Measurements from ENCODE around the gene POM121L2. TPM values are rescaled to one million over a fixed set of nuclear protein-coding genes. Genes with fewer than 3 reads are reported as not detected.

POM121L2 gene
- total and polyA plus RNA-seq, 9 of the 15 experiments (the other 6 are each of a cell fraction or from before 2014, with no cell fraction given): 0.23 to 0.45 TPM; not detected in 7

DNA sequence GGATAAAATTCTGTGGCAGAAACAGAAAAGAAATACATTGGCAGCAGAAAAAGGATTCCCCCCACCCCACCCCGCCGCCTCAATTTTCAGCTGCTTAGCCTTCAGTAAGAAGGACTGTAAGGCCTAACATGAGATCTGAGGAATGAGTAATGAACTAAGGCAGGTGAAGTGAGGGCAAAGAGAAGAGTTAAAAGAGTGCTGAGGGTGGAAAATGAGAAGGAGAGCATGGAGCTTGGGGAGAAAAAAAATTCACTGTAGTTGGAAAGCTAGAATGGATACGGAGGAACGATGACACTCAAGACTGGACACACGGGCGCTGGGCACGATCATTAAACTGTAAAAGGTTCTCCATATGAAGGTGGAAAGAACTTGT lies 14.6 kb downstream of the POM121L2 start (continued):
- TF ChIP-seq ZNF398 (CRISPR knock-in tag; IDR thresholded peaks at IDR 0.05) (no peak), WHSC1 (IDR thresholded peaks at IDR 0.05; ENCODE audit: low read length) (no peak), MLLT1 (IDR thresholded peaks at IDR 0.05) (peak; percentile 46 to 83; a peak in 3 of 4 replicates), NFRKB (IDR thresholded peaks at IDR 0.05; ENCODE audit: low read depth) (no peak), CBFA2T2 (conservative IDR thresholded peaks at IDR 0.05) (no peak), RAD21 (CRISPR knock-in tag; conservative IDR thresholded peaks at IDR 0.05 in 1 of 2, IDR thresholded peaks at IDR 0.05 in 1 of 2) (no peak), BHLHE40 (IDR thresholded peaks at IDR 0.05; ENCODE audit: low read length) (no peak), RBBP5 (IDR thresholded peaks at IDR 0.05; ENCODE audit: borderline replicate concordance, insufficient read depth, low read length, poor library complexity, severe bottlenecking) (peak; percentile 33), ZC3H4 (CRISPR knock-in tag; IDR thresholded peaks at IDR 0.05; ENCODE audit: borderline replicate concordance) (no peak), ETS1 (conservative IDR thresholded peaks at IDR 0.05; ENCODE audit: control insufficient read depth, low read depth, low read length) (no peak), RUNX1 (IDR thresholded peaks at IDR 0.05; ENCODE audit: low read depth) (no peak), ZNF140 (CRISPR knock-in tag; IDR thresholded peaks at IDR 0.05) (no peak), ASH1L (IDR thresholded peaks at IDR 0.05; ENCODE audit: borderline replicate concordance, low read depth, partially characterized antibody) (peak; percentile 14), HLTF (IDR thresholded peaks at IDR 0.05) (0 out of 2 replicates have a peak, but pooled peaks have one; percentile 18), ILF3 (IDR thresholded peaks at IDR 0.05; ENCODE audit: borderline replicate concordance) (no peak), DACH1 (IDR thresholded peaks at IDR 0.05; ENCODE audit: partially characterized antibody) (no peak), JUNB (CRISPR knock-in tag; conservative IDR thresholded peaks at IDR 0.05) (no peak), RFX1 (IDR thresholded peaks at IDR 0.05) (no peak), NCOA1 (IDR thresholded peaks at IDR 0.05; ENCODE audit: low read depth) (no peak), MAFG (tag; conservative IDR thresholded peaks at IDR 0.05) (no peak)
- TF ChIP-seq, protein P1, sequence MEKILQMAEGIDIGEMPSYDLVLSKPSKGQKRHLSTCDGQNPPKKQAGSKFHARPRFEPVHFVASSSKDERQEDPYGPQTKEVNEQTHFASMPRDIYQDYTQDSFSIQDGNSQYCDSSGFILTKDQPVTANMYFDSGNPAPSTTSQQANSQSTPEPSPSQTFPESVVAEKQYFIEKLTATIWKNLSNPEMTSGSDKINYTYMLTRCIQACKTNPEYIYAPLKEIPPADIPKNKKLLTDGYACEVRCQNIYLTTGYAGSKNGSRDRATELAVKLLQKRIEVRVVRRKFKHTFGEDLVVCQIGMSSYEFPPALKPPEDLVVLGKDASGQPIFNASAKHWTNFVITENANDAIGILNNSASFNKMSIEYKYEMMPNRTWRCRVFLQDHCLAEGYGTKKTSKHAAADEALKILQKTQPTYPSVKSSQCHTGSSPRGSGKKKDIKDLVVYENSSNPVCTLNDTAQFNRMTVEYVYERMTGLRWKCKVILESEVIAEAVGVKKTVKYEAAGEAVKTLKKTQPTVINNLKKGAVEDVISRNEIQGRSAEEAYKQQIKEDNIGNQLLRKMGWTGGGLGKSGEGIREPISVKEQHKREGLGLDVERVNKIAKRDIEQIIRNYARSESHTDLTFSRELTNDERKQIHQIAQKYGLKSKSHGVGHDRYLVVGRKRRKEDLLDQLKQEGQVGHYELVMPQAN (IDR thresholded peaks at IDR 0.05; ENCODE audit: borderline replicate concordance): peak; percentile 65
- TF ChIP-seq, protein P2, sequence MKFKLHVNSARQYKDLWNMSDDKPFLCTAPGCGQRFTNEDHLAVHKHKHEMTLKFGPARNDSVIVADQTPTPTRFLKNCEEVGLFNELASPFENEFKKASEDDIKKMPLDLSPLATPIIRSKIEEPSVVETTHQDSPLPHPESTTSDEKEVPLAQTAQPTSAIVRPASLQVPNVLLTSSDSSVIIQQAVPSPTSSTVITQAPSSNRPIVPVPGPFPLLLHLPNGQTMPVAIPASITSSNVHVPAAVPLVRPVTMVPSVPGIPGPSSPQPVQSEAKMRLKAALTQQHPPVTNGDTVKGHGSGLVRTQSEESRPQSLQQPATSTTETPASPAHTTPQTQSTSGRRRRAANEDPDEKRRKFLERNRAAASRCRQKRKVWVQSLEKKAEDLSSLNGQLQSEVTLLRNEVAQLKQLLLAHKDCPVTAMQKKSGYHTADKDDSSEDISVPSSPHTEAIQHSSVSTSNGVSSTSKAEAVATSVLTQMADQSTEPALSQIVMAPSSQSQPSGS (CRISPR knock-in tag; IDR thresholded peaks at IDR 0.05): no peak
